Measurements from ENCODE around the gene HIVEP2.
A peak's percentile ranks its signal among the peaks of the same experiment; 100 is the strongest.

The HIVEP2 gene

DNA sequence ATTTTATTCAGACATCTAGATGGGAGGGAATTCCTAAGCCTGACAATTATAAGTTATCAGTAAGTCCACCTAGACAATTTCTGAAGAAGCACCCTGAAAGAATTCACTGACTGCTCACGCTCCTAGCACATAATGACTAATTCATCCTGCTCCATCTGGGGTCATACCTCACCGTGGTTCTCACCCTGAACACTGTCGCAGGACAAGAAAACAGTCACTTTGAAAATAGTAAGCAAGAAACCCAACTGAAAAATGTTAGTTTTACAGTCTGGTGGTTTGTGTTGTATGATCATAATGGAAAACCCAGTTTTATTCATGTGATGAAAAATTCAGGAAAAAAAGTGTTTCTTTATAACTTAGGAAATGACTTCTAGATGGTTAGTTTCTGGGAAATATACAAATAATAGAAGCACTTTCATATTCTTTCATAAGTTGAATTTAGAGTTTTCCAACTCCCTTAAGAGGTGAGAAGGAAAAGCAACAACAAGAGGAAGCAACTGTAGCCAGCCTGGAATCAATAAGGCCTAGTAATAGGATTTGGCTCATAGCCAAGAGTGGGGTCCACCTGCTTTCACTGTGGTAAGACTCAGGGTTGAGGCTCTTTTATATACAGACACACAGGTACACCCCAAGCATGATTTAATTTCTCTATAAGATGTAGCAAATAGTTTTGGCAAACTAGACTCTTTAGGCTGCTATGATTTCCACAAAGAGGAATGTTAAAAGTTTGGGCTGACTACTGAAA, 94.1 kb downstream of the HIVEP2 start:
- peak; percentile 85 for FAIRE-seq
- DNase-seq (ENCODE audit: extremely low spot score, insufficient read length, low read depth): no peak

DNA sequence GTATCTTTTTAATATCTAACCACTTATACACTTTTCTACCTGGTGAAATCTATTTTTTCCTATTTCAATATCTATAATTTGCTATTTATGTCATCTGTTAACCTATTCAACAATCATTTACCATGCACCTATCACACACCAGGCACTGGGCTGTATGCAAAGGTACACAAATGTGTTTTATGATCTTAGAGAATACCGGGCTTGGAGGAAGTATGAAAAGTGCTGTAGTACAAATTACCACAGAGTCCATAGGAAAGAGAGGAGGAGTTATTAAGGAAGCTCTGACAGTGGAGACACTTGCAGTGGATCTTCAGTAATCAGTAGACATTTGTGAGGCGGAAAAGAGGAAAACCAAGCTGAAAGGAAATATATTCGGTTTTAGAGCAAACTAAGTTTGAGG, 96.0 kb downstream of the HIVEP2 start:
- DNase-seq (ENCODE audit: extremely low spot score, insufficient read length, low read depth): no peak
- no peak for FAIRE-seq

DNA sequence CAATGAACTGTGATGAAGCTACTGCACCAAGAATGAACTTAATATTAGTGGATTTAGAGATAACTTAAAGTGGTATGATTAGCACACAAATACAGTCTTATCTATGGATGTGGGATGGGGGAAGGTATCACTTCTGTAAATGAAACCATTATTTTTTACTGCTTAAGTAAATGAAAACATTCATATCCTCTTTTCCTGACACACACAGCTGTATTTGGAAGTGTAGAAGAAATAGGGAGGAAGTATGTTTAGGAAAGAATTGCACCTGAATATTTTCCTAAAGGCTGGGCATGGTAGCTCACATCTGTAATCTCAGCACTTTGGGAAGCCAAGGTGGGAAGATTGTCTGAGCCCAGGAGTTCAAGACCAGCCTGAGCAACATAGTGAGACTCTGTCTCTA, 96.8 kb downstream of the HIVEP2 start:
- FAIRE-seq (peak; percentile 44), DNase-seq (ENCODE audit: extremely low spot score, insufficient read length, low read depth) (no peak)

DNA sequence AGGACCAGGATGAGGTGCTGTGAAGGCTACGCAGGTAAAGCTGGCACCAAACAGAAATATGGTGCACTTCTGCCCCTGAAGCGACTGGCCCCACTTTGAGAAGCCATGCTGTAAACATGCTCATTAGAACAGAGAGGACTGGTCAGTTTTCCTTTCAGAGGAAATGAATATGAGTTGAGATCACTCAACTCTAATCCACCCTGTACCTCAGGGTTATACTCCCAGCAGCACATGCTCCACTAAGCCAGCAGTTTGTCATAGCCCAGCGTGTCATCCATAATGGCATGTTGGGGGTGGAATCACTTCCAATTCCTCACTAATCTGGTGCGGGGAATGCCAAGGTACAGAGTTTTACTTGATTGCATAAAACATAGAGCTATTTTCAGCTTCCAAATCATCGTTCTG, 98.1 kb downstream of the HIVEP2 start:
- DNase-seq (ENCODE audit: extremely low spot score, insufficient read length, low read depth) (no peak), FAIRE-seq (peak; percentile 66)

DNA sequence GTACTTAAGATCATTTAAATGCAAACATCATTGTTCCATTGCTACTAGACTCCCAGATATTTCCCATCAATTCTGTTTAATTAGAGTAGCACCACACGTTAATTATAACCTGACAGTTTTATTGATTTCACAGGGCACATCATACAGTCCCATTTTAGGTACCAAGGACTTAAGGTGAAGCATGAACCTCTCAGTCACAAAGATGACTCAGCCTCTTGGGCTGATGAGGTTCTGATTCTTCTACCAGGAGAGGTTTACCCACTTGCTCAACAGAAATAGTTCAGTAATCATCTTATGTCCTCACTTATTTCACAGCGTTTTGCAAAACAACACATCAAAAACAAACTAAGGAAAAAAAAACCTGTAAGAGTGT, 98.5 kb downstream of the HIVEP2 start:
- no peak for FAIRE-seq
- DNase-seq (ENCODE audit: extremely low spot score, insufficient read length, low read depth): no peak

DNA sequence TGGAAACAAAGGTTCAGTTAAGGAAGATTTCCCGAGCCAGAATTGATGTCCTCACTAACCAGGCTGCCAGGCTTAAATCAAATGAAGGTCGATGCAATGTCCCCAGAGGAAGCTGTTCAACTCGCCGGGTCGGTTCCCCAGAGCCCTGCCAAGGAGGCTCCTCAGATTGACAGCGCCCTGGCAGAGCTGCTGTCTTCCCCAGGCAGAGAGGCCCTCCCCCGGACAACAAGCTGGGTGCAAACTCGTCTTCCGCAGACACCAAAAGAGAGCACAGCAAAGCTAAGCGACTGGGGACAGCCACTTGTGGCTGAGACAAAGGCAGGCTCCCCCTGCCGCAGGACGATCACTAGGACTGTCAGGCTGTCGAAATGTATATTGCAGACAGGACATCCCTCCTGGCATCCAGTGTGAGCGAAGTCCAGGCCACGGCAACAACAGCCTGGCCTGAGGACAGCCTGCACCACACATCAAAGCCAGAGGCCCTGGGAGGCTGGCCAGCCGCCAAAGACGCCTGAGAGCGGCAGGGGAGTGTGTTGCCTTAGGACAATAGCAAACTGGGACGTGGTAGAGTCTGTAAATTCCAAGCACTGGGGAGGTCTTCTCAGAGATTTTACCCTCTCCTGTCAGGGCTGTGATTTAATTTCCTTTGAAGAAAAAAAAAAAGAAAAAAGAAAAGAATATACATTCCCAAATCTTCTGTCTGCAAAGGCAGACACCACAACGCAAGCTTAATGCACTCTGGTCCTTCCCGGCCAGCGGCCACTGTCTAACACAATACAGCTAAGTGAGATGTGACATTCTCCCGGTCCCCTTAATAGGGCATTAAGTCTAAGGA, 99.1 kb downstream of the HIVEP2 start:
- no peak for FAIRE-seq

DNA sequence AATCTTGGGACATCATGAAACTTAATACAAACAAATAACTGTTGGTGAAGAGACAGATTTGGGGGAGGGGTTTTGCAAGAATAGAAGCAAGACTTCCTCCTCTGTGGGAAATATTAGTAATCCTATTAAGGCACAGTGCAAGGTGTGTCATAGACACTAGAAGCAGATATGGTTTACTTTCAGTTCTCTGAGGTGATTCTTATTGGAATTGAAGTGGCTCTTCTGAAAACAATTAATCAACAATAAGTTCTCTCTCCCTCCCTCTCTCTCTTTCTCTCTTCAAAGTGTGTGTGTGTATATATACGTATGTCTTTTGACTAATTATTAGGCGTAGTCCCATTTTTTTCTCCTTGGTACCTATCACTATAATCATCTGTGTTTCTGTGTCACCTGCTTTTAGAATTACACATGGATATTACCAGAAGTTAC, 99.8 kb downstream of the HIVEP2 start:
- FAIRE-seq (peak; percentile 86), DNase-seq (ENCODE audit: extremely low spot score, insufficient read length, low read depth) (no peak)

More for the DNA sequence above, 99.1 kb downstream of the HIVEP2 start:
- DNase-seq (ENCODE audit: extremely low spot score, insufficient read length, low read depth): no peak

DNA sequence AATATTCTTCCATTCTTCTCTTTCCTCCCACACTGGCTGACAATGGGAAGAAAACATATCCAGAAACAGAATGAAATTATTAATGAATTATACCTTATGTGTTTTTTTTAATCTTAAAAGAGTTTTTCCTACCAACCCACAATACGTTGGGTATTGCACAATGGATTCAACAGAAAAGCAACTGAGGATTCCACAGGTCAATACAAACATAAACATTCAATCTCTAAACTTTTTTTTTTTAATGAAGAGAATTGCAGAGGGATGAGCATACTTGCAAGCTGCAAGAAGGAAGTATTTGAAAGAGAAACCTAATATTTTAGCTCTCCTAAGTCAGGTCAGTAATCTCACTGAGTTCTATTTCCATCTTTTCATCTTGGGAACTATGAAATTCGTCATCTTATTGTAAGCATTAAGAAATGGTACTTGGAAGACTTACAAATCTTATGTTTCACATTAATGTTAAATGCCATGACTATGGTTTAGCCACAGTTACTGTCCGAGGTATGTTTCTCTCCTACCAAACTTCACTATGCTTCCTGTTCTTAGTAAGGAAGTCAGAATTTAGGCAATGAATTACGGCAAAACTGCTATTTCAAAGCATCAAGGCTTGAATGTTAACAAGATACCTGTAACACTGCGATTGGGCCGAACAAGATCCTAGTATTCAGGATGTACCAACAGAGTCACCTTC, 100.8 kb downstream of the HIVEP2 start:
- no peak for DNase-seq (ENCODE audit: extremely low spot score, insufficient read length, low read depth)
- peak; percentile 83 for FAIRE-seq

DNA sequence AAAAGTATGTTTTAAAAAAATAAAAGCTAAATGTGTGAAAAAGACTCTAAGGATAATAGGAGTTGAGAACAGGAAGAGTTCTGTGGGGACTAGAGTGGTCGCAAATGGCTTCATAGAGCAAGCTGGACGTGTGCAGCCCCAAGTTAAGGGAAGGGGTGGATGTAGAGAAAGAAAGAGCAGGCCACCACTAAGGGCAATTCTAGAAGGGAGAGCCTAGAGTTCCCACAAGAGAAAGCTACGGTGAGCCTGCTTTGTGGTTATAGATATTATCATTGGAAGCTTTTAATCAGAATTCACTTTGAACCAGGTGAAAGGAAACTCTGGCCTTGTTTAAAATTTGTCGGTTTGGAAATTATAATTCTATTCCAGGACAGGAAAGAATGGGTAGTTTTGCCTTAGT, 101.6 kb downstream of the HIVEP2 start:
- FAIRE-seq (no peak), DNase-seq (ENCODE audit: extremely low spot score, insufficient read length, low read depth) (no peak)

DNA sequence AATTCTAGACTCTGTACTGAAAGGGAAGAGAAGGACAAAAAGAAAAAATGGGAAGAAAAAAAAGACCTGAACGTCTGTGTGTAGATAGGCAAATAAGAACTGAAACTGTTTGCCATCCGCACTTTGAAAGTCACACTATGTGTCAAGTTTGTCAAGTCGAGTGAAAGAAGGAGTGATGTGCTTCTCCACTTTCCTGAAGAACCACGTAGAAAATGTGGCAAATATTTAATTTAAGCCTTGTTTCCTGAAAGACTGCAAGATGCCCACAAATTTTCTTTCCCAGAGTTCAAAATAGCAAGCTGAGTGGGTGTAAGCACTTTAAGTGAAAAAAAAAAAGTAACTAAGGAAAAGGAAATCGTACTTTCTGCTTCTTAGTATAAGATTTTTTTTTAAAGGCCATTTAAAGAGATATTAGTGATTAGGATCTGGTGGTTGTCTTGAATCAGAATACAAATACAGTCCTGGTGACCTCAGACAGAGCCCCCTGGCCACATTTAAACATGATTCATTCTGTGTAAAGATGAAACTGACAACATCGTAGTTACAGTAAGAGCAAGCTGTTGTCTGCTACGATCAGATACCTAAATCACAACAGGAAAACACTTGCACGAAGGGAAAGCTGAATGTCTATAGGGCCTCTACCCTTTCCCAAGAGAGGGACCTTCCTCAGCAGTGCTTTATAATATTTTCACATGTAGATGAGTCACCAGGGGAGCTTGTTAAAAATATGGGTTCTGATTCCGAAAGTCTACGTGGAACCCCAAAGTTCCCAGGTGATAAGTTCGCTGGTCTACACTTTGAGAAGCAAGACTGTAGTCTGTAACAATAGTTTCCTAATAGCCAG, 102.3 kb downstream of the HIVEP2 start:
- DNase-seq (ENCODE audit: extremely low spot score, insufficient read length, low read depth): no peak
- peak; percentile 97 for FAIRE-seq

DNA sequence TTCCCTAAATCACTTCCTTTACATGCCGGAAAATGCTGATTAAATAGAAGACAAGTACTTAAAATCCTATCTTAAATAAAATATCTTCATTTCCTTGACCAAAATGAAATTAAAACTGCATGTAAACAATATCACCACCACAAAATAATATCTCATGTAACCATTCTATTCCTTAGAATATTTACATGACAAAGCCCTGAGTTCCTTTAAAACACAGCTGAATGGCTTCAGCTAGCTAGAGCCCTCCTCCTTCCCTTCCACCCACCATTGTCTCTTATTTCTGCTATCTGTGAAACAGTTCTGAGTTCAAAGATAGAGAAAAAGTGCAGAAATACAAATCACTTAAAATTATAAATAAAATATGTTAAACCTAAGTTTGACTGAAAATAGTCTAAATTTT, 103.1 kb downstream of the HIVEP2 start:
- FAIRE-seq: no peak

DNA sequence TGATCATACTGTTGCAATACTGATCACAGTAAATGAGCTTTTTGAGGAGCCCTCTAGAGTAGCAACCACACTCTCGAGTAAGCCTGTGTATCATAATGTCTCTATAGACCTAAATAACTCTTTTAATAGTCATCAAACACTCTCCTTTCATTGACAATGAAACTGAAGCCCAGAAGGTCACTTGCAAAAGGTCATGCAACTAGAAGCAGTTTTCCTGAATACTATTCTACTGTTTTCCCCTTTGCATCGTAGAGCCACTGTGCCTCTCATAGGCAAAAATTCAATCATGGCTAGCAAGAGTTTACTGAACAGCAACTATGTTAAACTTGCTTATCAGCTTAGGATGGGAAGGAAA, 105.3 kb downstream of the HIVEP2 start:
- DNase-seq (ENCODE audit: extremely low spot score, insufficient read length, low read depth) (no peak), FAIRE-seq (no peak)

More for the DNA sequence above, 103.1 kb downstream of the HIVEP2 start:
- no peak for DNase-seq (ENCODE audit: extremely low spot score, insufficient read length, low read depth)

DNA sequence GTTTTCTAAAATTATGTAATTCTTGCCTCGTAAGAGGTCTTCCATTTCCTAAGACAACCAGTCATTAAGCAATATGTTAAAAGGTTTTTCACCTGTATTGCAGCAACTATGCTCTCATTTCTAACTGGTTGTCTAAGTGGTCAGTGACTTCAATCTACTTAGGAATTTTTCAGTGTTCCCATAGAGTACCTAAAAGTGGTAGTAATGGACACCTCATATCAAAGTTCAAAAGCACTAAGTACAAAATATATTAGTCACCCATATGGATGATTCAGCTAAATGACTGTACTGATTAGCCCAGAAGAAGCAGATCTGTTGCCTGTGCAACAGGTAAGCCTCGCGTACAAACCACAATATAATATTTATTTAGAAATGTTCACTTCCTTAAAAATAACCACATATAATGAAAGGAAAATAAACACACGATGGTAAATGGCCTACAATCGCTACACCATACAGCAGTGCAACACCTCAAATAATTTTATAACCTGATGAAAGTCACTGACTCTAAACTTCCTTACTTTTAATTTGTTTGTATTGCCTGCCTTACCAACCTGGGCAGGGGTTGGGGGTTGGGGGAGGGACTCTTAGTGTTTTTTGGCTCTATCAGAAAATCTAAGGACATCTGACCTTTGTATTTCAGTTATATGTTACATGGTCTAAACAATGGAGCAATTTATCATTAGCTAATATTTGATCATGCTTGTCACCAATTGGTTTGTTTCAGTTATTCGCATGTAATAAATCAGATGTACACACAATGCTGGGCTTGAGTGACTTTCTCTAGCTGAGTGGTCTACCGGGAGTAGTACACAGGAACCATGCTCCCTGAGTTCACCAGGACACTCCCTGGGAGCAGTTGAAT, 105.9 kb downstream of the HIVEP2 start:
- DNase-seq (ENCODE audit: extremely low spot score, insufficient read length, low read depth) (no peak), FAIRE-seq (no peak)

DNA sequence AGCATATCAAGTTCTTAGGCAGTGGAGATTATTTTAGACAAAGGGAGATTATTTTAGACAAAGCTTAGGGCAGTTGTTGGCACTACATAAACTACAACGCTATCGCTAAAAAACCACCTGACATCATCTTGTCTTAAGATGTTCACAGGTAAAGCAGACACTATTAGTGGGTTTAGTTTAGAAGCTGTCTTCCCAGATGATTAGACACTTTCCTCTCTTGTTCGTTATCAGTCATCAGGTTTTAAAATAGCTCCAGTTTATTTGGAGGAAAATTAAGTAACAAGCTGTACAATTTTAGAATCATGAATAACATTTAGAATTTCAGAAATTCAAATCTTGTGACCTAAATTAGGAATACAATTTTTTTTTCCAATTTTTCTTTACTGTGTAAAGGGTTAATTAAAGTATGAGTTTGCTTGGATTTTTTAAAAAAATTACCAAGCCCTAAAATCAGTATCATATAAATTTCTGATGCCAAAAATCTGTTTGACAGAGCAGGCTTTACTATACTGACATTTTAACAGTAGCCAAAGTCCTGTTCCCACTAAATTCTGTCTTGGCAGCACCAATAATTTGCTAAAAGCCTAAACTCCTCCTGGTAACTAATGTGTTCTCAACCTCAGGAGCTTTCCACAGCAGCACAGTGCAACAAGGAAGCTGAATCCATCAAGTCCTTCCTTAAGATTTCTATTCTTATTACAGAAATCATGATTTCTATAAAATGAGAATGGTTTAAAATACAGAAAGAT, 109.0 kb downstream of the HIVEP2 start:
- DNase-seq (ENCODE audit: extremely low spot score, insufficient read length, low read depth) (no peak), FAIRE-seq (no peak)

DNA sequence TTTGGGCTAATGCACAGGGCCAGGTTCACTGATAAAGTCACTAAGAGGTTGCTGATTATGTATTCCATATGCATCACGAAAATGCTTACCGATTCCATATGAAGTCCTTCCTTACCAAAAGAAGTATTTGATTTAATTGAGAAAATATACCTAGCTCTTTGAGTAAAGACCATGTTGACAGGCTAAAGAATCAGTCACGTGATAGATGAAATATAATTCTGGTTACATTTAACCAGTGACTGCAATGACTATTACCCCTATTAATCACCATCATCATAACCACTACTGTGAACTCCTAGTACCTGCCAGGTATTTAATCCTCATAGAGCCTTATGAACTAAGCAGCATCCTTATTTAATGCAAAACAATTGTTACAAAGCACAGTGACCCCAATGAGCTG, 110.1 kb downstream of the HIVEP2 start:
- DNase-seq (ENCODE audit: extremely low spot score, insufficient read length, low read depth) (no peak), FAIRE-seq (peak; percentile 15)

DNA sequence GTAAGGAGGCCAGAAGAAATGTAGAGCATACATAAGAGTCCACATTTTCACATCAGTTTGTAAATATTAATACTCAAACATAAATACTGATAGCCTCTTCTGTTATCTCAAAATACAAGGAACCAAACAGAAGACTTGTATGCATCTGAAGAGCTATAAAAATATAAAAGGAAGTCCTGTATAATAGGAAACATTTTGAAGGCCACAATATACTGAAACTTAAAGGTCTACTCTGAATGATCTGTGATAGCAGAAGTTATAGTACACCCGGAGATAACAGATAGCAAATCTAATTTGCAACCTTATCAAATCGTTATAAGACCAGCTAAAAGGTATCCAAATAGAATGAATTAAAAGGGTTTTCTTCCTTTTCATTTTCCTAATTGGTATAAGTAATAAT, 111.2 kb downstream of the HIVEP2 start:
- FAIRE-seq: no peak
- no peak for DNase-seq (ENCODE audit: extremely low spot score, insufficient read length, low read depth)

DNA sequence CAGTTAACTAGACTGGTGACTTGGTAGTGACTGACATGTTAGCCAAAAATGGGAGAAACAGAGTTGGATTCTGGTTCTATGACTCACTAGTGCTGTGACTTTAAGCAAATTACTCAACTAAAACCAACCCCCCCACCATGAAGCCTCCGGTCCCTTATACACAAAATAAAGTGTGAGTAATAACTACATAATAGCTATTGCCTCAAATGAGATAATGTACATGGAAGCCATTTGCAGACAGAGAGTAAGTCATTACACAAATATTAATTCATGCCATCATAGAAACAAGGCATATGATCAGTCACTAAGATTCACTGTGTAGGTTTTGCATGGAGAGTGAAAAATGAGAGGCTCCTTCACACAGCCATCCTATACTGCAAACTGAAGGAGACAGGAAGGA, 111.9 kb downstream of the HIVEP2 start:
- FAIRE-seq (no peak), DNase-seq (ENCODE audit: extremely low spot score, insufficient read length, low read depth) (no peak)

DNA sequence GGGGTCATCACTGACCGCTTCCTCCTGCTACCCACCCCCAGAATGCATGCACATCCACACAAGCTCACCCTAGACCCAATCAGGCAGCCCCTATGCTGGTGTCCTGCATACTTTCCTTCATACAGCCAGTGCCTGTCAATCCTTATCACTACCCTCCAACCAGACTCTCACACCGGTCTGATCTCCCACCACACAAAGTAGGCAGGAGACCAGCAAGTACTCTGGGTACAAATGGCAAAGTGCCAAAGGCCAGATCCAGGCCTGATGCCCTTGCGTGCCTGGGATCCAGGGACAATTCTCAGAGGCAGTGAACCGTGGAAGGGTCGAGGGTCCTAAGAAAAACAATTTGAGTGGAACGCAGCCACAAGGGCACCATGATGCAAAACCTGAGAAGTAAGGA, 114.2 kb downstream of the HIVEP2 start:
- DNase-seq (ENCODE audit: extremely low spot score, insufficient read length, low read depth) (no peak), FAIRE-seq (no peak)
